ENCODE results near the gene DOLPP1.

- TF ChIP-seq CTCF (IDR thresholded peaks at IDR 0.05) (no peak), ATF3 (CRISPR knock-in tag; conservative IDR thresholded peaks at IDR 0.05) (no peak), ATF6 (CRISPR knock-in tag; IDR thresholded peaks at IDR 0.05) (no peak), FOXP1 (CRISPR knock-in tag; IDR thresholded peaks at IDR 0.05; ENCODE audit: borderline replicate concordance) (no peak)
Measured at GRCh38 chr9:129128689-129129088, 47.8 kb downstream of the DOLPP1 start.

Data from WTC11 (cell line).